IMR-90 (cell line): ENCODE data around the gene EHMT1. TPM values are rescaled to one million over a fixed set of nuclear protein-coding genes. Genes with fewer than 3 reads are reported as not detected.

Source experiments
- ATAC-seq: fragments of 200-7000 bp; cut with Tn5 transposase; 2 replicates; pipeline ENCODE4 v1.9.1; 2020; ENCODE audit warnings: low read depth, mild to moderate bottlenecking, moderate library complexity
- BruUV-seq: library from RNA; stranded (reverse); fragments of 400-500 nt; replicated peaks from 2 replicates; lab custom pipeline; 2021; lab: Mats Ljungman, UMichigan
- CTCF ChIA-PET: fragments of 300-600 bp; formaldehyde crosslinking; extraction: SDS; loops from one replicate; lab custom pipeline; 2021; ENCODE audit warnings: antibody characterized with exemption; lab: Yijun Ruan, JAX
- POLR2A ChIA-PET: fragments of 300-600 bp; sonication (Branson Sonifier 250); formaldehyde crosslinking; loops from one replicate; lab custom pipeline; 2022; ENCODE audit warnings: antibody characterized with exemption; ENCODE audit not compliant: unreplicated experiment; lab: Charles Lee
- DNase-seq: peaks from one replicate; pipeline ENCODE4 v3.0.0; 2013
- H2AFZ ChIP-seq: replicated peaks from 2 replicates; pipeline ENCODE3; 2013; ENCODE audit warnings: low read length, mild to moderate bottlenecking; ENCODE audit not compliant: poor library complexity
- H2AK5ac ChIP-seq: 2 replicates; pipeline ENCODE4 v1.6.1; 2013; ENCODE audit warnings: low read depth, low read length, inconsistent platforms
- H2AK9ac ChIP-seq: replicated peaks from 2 replicates; pipeline ENCODE3; 2013; ENCODE audit warnings: mild to moderate bottlenecking, low read depth, low read length, moderate library complexity; ENCODE audit not compliant: poor library complexity
- H2BK120ac ChIP-seq: 2 replicates; pipeline ENCODE4 v1.6.1; 2013; ENCODE audit warnings: low read depth, low read length, inconsistent platforms
- H2BK15ac ChIP-seq: 3 replicates; pipeline ENCODE4 v1.6.1; 2013; ENCODE audit warnings: low read depth, low read length, inconsistent platforms
- H2BK20ac ChIP-seq: 2 replicates; pipeline ENCODE4 v1.6.1; 2013; ENCODE audit warnings: low read depth, mild to moderate bottlenecking, inconsistent platforms, low read length, moderate library complexity
- H2BK5ac ChIP-seq: 2 replicates; pipeline ENCODE4 v1.6.1; 2013; ENCODE audit warnings: mild to moderate bottlenecking, low read depth, low read length, inconsistent platforms; ENCODE audit not compliant: poor library complexity, severe bottlenecking
- H3K14ac ChIP-seq: replicated peaks from 2 replicates; pipeline ENCODE4 v1.6.1; 2013; ENCODE audit warnings: low read depth, low read length, inconsistent platforms
- H3K18ac ChIP-seq: 2 replicates; pipeline ENCODE4 v1.6.1; 2013; ENCODE audit warnings: low read depth, low read length, control low read depth
- H3K23ac ChIP-seq: 2 replicates; pipeline ENCODE4 v1.6.1; 2013; ENCODE audit warnings: low read depth, low read length, inconsistent platforms
- H3K27ac ChIP-seq: 2 replicates; pipeline ENCODE4 v1.5.1; 2013; ENCODE audit warnings: mild to moderate bottlenecking, control low read depth, low read length; ENCODE audit not compliant: insufficient read depth
- H3K27me3 ChIP-seq: 2 replicates; pipeline ENCODE4 v1.6.1; 2013; ENCODE audit warnings: low read length; ENCODE audit not compliant: control insufficient read depth, insufficient read depth
- H3K36me3 ChIP-seq: 2 replicates; pipeline ENCODE4 v1.6.1; 2013; ENCODE audit warnings: low read length, mixed read lengths; ENCODE audit not compliant: control insufficient read depth, insufficient read depth
- H3K4ac ChIP-seq: 2 replicates; pipeline ENCODE4 v1.6.1; 2013; ENCODE audit warnings: low read depth, low read length, inconsistent platforms
- H3K4me1 ChIP-seq: 2 replicates; pipeline ENCODE4 v1.6.1; 2013; ENCODE audit warnings: low read length, mixed read lengths; ENCODE audit not compliant: control insufficient read depth, insufficient read depth
- H3K4me2 ChIP-seq: 2 replicates; pipeline ENCODE4 v1.6.1; 2013; ENCODE audit warnings: low read depth, mild to moderate bottlenecking, control low read depth, low read length, moderate library complexity
- H3K4me3 ChIP-seq: 2 replicates; pipeline ENCODE4 v1.5.1; 2013; ENCODE audit warnings: low read depth, mild to moderate bottlenecking, control low read depth, low read length, moderate library complexity; ENCODE audit not compliant: insufficient read depth
- H3K56ac ChIP-seq: 2 replicates; pipeline ENCODE4 v1.6.1; 2013; ENCODE audit warnings: low read length, inconsistent platforms; ENCODE audit not compliant: insufficient read depth; ENCODE audit errors: extremely low read depth
- H3K79me1 ChIP-seq, 2 experiments: 2 replicates each; pipeline ENCODE4 v1.6.1; 2013; ENCODE audit warnings: low read length in 2 of 2, inconsistent platforms in 1 of 2, low read depth in 1 of 2
- H3K9ac ChIP-seq: 2 replicates; pipeline ENCODE4 v1.6.1; 2013; ENCODE audit warnings: low read depth, low read length, control low read depth
- H3K9me1 ChIP-seq: 2 replicates; pipeline ENCODE4 v1.6.1; 2013; ENCODE audit warnings: low read length, inconsistent platforms; ENCODE audit not compliant: insufficient read depth
- H3K9me3 ChIP-seq: 2 replicates; pipeline ENCODE4 v1.6.1; 2013; ENCODE audit warnings: low read length; ENCODE audit not compliant: control insufficient read depth, insufficient read depth
- H4K20me1 ChIP-seq: 2 replicates; pipeline ENCODE4 v1.6.1; 2013; ENCODE audit warnings: low read length, inconsistent platforms; ENCODE audit not compliant: insufficient read depth
- H4K5ac ChIP-seq: 2 replicates; pipeline ENCODE4 v1.6.1; 2013; ENCODE audit warnings: mild to moderate bottlenecking, low read depth, low read length, control low read depth
- H4K8ac ChIP-seq, 2 experiments: 2 replicates each; pipeline ENCODE4 v1.6.1; 2013; ENCODE audit warnings: low read depth in 2 of 2, low read length in 2 of 2, control low read depth in 1 of 2, inconsistent platforms in 1 of 2
- H4K91ac ChIP-seq: 2 replicates; pipeline ENCODE4 v1.6.1; 2013; ENCODE audit warnings: low read depth, low read length, inconsistent platforms; ENCODE audit not compliant: insufficient read depth
- CEBPB ChIP-seq: IDR thresholded peaks from 2 replicates; pipeline ENCODE4 v1.6.1; 2012; ENCODE audit warnings: low read depth, low read length, improper control_type of control experiment
- MAZ ChIP-seq: IDR thresholded peaks from 2 replicates; pipeline ENCODE4 v1.6.1; 2012; ENCODE audit warnings: low read depth, mild to moderate bottlenecking, low read length, improper control_type of control experiment, moderate library complexity, borderline replicate concordance
- SMC3 ChIP-seq: fragments of 150-350 bp; IDR thresholded peaks from 2 replicates; pipeline ENCODE4 v1.6.1; 2016; ENCODE audit warnings: low read depth, mild to moderate bottlenecking, antibody characterized with exemption, low read length, moderate library complexity
- WGBS, 2 experiments: methylation state at CpG; one replicate each; pipeline versions ENCODE4 v1.1.5 to v1.1.7; 2013; ENCODE audit warnings: missing lambda C conversion rate in 2 of 2; ENCODE audit not compliant: insufficient read length in 1 of 2; ENCODE audit errors: extremely low coverage in 2 of 2; 5-methylcytosine and 5-hydroxymethylcytosine counted together
- dilution Hi-C: fragments of 300-500 bp; cut with HindIII; formaldehyde crosslinking; loops from one replicate; pipeline ENCODE4 v1.14.3; 2018; ENCODE audit warnings: low sequenced_read_pairs; ENCODE audit not compliant: unreplicated experiment
- in situ Hi-C: fragments of 300-500 bp; cut with MboI; formaldehyde crosslinking; loops from 3 replicates; pipeline ENCODE4 v1.14.3; 2019; ENCODE audit warnings: low sequenced_read_pairs, inconsistent platforms, mixed read lengths
- intact Hi-C: fragments of 100-400 bp; cut with micrococcal nuclease; formaldehyde crosslinking; loops from 2 replicates; pipeline ENCODE4 v1.10.0; 2022
- polyA plus RNA-seq, 3 experiments: library from polyadenylated mRNA; depleted of rRNA; stranded (reverse); fragments of >200 nt; gene quantifications; 2 replicates each; pipeline ENCODE4 v1.2.3, GENCODE V29; 2012; ENCODE audit warnings: low replicate concordance in 1 of 3
- total RNA-seq: library from RNA; depleted of rRNA; stranded (reverse); fragments of >200 nt; gene quantifications from 2 replicates; pipeline ENCODE4 v1.2.3, GENCODE V29; 2012

The EHMT1 gene
- total and polyA plus RNA-seq, 2 of the 4 experiments (the other 2 are of a cell fraction): 32.8 to 35.1 TPM

DNA sequence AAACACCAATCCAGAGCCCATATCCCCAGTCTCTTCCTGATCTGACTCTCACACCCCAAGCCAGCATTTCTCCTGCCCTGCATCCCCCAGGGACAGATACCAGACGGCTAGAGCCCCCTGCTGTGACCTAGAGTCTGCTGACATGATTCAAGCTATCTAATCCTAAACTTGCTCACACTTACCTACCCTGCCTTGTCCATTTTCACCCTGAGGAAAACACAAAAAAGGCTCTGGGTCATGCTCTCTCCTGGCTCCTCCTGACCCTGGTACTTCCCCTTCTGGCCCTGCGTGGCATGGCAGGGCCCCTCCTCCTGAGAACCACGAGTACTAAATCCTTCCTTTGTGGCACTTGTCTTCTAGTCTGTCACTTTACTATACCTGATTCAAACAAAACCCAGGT is 16.1 kb upstream of the EHMT1 start:
- 0% methylated on average over 1 of the region's 3 CpGs; no CpG with 5 or more reads in 1 of the 2 experiments for WGBS, 2 experiments
- H3K36me3 ChIP-seq: no peaks in the 10 kb centered on the region
- in situ Hi-C loops (no loop called here), dilution Hi-C loops (no loop called here), intact Hi-C loops (no loop called here)
- TF ChIP-seq MAZ (no peak), SMC3 (no peak), CEBPB (no peak)
- H4K8ac ChIP-seq: no peak overlapping the region
- H2BK20ac ChIP-seq: no peak overlapping the region
- H4K20me1 ChIP-seq: peaks cover 10% of the 10 kb centered on the region; the same call in 1 of the 2 replicates
- H2AK9ac ChIP-seq: no peak overlapping the region
- peaks cover 0 to 16% of the 10 kb centered on the region in 2 experiments; a peak in 2 of 4 replicates for H3K79me1 ChIP-seq
- H3K9me1 ChIP-seq: peaks cover 3% of the 10 kb centered on the region; the same call in 1 of the 2 replicates
- no peak overlapping the region for H3K27ac ChIP-seq
- no peak overlapping the region for H3K23ac ChIP-seq
- H3K9ac ChIP-seq: no peak overlapping the region
- H3K14ac ChIP-seq: no peak overlapping the region
- no peak overlapping the region for H3K18ac ChIP-seq
- H4K91ac ChIP-seq: no peak overlapping the region
- H3K4me1 ChIP-seq: peaks cover 15% of the 10 kb centered on the region
- H3K4ac ChIP-seq: no peak overlapping the region
- BruUV-seq: no TSS peak
- H3K9me3 ChIP-seq: no peaks in the 10 kb centered on the region
- peaks cover 5% of the 10 kb centered on the region; the same call in 1 of the 2 replicates for H3K27me3 ChIP-seq
- H2BK15ac ChIP-seq: no peak overlapping the region
- H3K4me3 ChIP-seq: no peak overlapping the region
- no peak for ATAC-seq
- no peak overlapping the region for H4K5ac ChIP-seq
- CTCF ChIA-PET: no interaction called here
- no peak overlapping the region for H2AFZ ChIP-seq
- H2AK5ac ChIP-seq: no peak overlapping the region
- no peak for DNase-seq
- no peak overlapping the region for H2BK5ac ChIP-seq
- no peak overlapping the region for H3K4me2 ChIP-seq
- H2BK120ac ChIP-seq: no peak overlapping the region
- POLR2A ChIA-PET: no interaction called here
- H3K56ac ChIP-seq: no peak overlapping the region
